WI38 (cell line): ENCODE results near the gene FEM1B.

Experiments
- H3K4me3 ChIP-seq: 2 replicates; pipeline ENCODE4 v1.5.1; 2011; ENCODE audit warnings: low read depth, mild to moderate bottlenecking, control low read depth, low read length
- CTCF ChIP-seq: IDR thresholded peaks from 2 replicates; pipeline ENCODE4 v1.5.1; 2012; ENCODE audit warnings: low read depth, mild to moderate bottlenecking, control low read depth, low read length

Gene FEM1B

GRCh38 chr15:68289621-68290352 is 12.2 kb downstream of the FEM1B start:
- no peak overlapping the region for H3K4me3 ChIP-seq
- no peak for TF ChIP-seq CTCF

- no peak for TF ChIP-seq CTCF
- no peak overlapping the region for H3K4me3 ChIP-seq
Measured at GRCh38 chr15:68290715-68291114, 13.2 kb downstream of the FEM1B start.

- no peak for TF ChIP-seq CTCF
- H3K4me3 ChIP-seq = no peak overlapping the region
Measured at GRCh38 chr15:68292157-68292781, 14.7 kb downstream of the FEM1B start.

GRCh38 chr15:68292967-68293366 is 15.4 kb downstream of the FEM1B start:
- TF ChIP-seq CTCF = no peak

GRCh38 chr15:68295014-68295805 is 17.7 kb downstream of the FEM1B start:
- no peak for TF ChIP-seq CTCF
- no peak overlapping the region for H3K4me3 ChIP-seq

More at GRCh38 chr15:68292967-68293366, 15.4 kb downstream of the FEM1B start:
- H3K4me3 ChIP-seq = no peak overlapping the region

- TF ChIP-seq CTCF = no peak
- H3K4me3 ChIP-seq = no peak overlapping the region
Measured at GRCh38 chr15:68298336-68298735, 20.8 kb downstream of the FEM1B start.
